Endometrial microvascular endothelial cells (primary cell): ENCODE results near the gene APBA1. TPM values are rescaled to one million over a fixed set of nuclear protein-coding genes. Genes with fewer than 3 reads are reported as not detected.

ENCODE experiments used
- in situ Hi-C: cut with HindIII; loops from 2 replicates; pipeline ENCODE4 v1.10.0; 2017; ENCODE audit warnings: low sequenced_read_pairs, low pct_unique_long_range_greater_than_20kb; ENCODE audit errors: inconsistent ontology term
- total RNA-seq: library from RNA; depleted of rRNA; stranded (reverse); fragments of >200 nt; gene quantifications from one replicate; pipeline ENCODE4 v1.2.3, GENCODE V29; 2015; ENCODE audit errors: inconsistent ontology term

Gene APBA1
- total RNA-seq, 1 donor from 2014 or later = 8.3 TPM

DNA sequence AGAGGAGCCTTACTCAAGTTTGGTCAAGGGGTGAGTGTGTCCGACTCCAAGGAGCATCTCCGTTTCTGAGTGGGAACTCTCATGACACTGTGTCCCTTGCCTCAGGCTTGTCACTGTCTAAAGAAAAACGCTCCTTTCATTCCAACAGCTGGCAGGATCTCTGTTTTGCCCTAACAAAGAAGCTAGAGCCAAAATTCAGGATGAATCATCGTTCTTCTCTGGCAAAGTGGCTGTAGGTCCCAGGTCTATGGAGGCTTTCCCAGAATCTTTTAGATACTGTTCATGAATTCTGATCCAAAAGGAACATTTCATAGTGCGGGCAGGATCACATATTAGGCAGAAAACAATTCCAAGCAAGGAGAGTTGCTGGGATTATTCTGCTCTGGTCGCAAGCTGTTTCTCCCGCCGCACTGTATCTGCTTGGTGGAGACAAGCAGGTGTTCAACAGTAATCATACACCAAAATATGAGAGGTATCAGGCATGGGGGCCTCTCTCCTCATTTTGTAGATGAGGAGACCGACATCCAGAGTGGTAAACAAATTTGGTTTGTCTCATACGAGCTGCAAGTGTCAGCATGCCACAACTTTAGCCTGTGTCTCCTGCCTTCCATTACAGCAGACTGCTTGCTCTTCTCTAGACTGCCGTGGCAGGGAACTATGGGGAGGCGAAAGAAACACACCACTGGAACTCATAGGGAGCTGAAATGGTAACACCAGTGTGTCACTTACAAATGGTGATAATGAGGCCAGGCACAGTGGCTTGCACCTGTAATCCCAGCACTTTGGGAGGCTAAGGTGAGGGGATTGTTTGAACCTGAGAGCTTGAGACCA lies 274.6 kb downstream of the APBA1 start:
- in situ Hi-C loops = no loop called here

DNA sequence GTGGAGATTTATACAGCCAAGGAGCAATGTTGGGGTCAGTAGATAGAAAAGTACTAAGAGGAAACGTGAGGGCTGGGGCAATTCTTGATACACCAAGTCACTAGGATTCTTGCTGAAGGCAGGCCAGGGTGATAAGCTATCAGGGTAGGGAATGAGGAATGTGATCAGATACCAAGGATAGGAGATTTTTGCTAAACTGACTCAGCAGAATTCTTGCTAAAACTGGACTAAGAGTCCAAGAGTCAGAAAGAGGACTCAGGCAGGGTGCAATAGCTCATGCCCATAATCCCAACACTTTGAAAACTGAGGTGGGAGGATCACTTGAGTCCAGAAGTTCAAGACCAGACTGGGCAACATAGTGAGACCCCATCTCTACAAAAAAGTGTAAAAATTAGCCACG lies 275.4 kb downstream of the APBA1 start:
- in situ Hi-C loops = no loop called here

GRCh38 chr9:69395718-69396117 lies 276.5 kb downstream of the APBA1 start:
- in situ Hi-C loops = no loop called here

- in situ Hi-C loops = no loop called here
Measured at GRCh38 chr9:69393425-69393824, 278.7 kb downstream of the APBA1 start.

- in situ Hi-C loops = no loop called here
Measured at GRCh38 chr9:69392826-69393225, 279.3 kb downstream of the APBA1 start.

GRCh38 chr9:69391946-69392345 lies 280.2 kb downstream of the APBA1 start:
- in situ Hi-C loops = no loop called here

GRCh38 chr9:69391487-69391886 lies 280.7 kb downstream of the APBA1 start:
- in situ Hi-C loops = no loop called here

- in situ Hi-C loops = no loop called here
Measured at GRCh38 chr9:69389437-69389995, 282.7 kb downstream of the APBA1 start.

DNA sequence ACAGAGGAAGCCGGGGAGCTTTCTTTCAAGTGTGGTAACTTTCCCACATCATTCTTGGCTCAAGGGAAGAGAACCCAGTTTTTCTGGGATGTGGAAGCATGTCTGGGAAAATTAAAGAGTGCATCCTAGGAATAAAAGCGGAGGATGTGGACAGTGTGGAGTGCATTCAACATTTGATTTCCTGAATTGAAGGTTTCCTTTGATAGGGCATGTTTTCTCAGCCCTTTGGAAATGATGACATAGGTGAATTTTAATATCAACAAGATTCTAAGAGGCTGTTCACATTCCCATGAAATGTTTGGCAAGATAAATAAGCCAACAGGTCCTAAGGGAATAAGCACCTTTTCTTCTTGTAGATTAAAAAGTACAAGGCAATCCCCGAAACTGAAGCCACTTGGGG lies 283.6 kb downstream of the APBA1 start:
- in situ Hi-C loops = no loop called here

- in situ Hi-C loops = no loop called here
Measured at GRCh38 chr9:69386651-69387050, 285.5 kb downstream of the APBA1 start.

- in situ Hi-C loops = no loop called here
Measured at GRCh38 chr9:69385581-69386033, 286.6 kb downstream of the APBA1 start.

- in situ Hi-C loops = no loop called here
Measured at GRCh38 chr9:69382135-69382534, 290.0 kb downstream of the APBA1 start.

DNA sequence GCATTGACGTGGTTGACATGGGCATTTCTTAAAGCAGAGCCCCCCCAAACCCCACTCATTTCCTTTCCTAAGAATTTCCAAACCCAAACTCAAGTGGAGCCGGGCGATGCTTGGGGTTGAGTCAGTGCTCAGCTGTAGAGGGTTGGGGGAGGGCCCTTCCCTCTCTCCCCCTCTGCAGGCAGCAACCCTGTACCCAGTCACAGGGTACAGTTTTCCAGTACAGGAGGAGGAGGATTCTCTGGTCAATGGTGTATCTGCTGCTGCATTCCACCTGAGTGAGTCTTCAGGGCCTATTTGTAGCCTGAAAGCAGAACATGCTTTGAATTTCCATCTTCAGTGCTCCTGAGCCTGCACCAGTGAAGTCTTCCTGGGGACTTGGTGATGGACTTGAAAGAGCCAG lies 291.4 kb downstream of the APBA1 start:
- in situ Hi-C loops = no loop called here

DNA sequence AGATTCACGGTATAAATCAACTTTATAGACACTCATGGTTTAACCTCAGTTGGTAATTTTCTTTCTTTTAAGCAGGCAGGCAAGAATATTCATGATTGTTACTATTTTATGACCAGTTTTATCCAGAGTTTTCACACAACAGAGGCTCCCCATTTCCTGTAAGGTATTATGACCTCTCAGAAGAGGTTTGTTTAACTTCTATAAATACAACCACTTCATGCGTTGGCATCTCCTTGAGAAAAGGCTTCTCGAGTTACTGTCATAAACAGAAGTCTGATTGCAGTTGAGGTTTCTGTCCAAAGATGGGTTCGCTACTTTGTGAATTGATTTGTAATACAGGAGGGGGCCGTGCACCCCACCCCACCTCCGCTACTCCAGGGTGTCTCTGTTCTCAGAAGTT lies 291.9 kb downstream of the APBA1 start:
- in situ Hi-C loops = no loop called here

GRCh38 chr9:69379270-69379982 lies 292.7 kb downstream of the APBA1 start:
- in situ Hi-C loops = no loop called here

- in situ Hi-C loops = no loop called here
Measured at GRCh38 chr9:69377981-69378380, 294.2 kb downstream of the APBA1 start.
